ENCODE measurements around the gene ASXL1.

DNA sequence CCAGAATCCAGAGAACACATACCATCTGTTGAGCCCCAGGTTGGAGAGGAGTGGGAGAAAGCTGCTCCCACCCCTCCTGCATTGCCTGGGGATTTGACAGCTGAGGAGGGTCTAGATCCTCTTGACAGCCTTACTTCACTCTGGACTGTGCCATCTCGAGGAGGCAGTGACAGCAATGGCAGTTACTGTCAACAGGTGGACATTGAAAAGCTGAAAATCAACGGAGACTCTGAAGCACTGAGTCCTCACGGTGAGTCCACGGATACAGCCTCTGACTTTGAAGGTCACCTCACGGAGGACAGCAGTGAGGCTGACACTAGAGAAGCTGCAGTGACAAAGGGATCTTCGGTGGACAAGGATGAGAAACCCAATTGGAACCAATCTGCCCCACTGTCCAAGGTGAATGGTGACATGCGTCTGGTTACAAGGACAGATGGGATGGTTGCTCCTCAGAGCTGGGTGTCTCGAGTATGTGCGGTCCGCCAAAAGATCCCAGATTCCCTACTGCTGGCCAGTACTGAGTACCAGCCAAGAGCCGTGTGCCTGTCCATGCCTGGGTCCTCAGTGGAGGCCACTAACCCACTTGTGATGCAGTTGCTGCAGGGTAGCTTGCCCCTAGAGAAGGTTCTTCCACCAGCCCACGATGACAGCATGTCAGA, 77.4 kb downstream of the ASXL1 start:
- TF ChIP-seq, protein P1, sequence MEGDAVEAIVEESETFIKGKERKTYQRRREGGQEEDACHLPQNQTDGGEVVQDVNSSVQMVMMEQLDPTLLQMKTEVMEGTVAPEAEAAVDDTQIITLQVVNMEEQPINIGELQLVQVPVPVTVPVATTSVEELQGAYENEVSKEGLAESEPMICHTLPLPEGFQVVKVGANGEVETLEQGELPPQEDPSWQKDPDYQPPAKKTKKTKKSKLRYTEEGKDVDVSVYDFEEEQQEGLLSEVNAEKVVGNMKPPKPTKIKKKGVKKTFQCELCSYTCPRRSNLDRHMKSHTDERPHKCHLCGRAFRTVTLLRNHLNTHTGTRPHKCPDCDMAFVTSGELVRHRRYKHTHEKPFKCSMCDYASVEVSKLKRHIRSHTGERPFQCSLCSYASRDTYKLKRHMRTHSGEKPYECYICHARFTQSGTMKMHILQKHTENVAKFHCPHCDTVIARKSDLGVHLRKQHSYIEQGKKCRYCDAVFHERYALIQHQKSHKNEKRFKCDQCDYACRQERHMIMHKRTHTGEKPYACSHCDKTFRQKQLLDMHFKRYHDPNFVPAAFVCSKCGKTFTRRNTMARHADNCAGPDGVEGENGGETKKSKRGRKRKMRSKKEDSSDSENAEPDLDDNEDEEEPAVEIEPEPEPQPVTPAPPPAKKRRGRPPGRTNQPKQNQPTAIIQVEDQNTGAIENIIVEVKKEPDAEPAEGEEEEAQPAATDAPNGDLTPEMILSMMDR (IDR thresholded peaks at IDR 0.05; ENCODE audit: low read length) = no peak
- no peak for TF ChIP-seq EZH2 (IDR thresholded peaks at IDR 0.05; ENCODE audit: borderline replicate concordance, low read length)
